GM21717 (cell line): Measurements from ENCODE around the gene NUDCD3.
"Not testable (repeated sequence)": the region's sequence is repeated elsewhere in the genome, so short reads cannot be mapped to it uniquely, and the experiment has no call there.

ENCODE experiments used
- ATAC-seq: cut with Tn5 transposase; IDR thresholded peaks from one replicate; pipeline ENCODE4 v1.9.1; 2021; ENCODE audit warnings: mild to moderate bottlenecking, moderate library complexity; ENCODE audit not compliant: unreplicated experiment

The NUDCD3 gene

DNA sequence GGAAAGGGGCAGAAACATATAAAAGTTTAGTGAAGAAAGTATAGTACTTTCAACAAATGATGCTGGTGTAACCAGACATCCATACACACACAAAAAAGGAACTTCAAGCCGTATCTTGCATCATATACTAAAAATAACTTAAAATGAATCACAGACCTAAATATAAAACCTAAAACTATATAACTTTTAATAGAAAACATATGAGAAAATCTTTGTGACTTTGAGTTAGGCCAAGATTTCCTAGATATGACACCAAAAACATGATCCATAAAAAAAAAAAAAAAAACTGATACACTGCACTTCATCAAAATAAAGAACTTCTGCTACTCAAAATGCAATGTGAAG is 40.9 kb downstream of the NUDCD3 start:
- ATAC-seq: no peak

DNA sequence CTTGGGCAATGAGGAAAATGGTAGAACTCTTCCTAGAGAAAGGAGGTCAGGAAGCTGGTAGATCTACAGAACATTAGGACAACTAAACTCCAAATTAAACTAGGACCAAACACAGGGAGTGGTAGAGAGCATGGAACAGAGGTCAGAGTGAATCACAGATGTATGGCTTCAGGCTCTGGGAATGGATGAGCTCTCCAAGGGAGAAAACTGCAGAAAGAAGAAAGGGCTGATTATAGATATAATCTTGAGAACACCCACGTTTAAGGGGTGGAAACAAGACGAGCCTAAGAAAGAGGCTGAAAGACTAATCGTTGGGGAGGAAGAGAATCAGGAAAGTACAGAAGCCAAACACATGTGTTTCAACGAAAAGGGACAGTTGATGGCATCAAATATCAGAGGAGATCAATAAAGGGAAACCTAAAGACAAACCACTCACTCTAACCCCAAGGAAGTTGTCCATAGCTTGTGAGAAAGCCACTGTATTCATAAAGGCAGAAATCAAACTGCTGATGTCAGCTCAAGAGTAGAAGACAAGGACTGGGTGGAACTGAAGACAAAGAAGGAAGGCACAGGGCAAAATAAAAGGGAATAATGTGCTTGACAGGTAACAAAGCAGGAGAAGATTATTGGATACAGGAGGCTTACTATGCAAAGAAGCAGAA is 41.4 kb downstream of the NUDCD3 start:
- ATAC-seq: no peak

DNA sequence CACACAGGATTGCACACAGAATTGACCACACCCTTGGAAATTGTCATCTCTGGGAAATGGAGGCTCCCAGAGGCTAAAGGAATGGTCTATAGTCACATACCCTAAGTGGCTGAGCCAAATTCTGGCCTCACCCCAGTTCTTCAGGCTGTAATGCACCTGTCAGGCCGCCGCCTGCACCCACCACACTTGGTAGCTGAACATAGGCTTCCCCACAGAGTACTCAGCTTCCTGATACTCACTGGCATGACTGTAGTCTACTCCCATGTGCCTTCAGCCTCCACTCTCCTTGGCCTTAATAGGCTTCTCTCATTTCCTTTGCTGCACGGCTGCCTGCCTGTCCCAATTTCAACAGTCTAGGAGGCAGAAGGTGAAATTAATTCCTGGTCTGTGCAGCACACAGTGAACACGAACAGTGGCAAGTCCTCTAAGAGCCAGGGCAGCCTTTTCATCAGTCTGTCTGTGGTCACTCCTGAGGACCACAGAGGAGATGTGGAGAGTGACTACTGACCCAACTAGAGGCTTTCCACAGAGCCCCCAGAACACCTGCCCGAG is 42.5 kb downstream of the NUDCD3 start:
- no peak for ATAC-seq

DNA sequence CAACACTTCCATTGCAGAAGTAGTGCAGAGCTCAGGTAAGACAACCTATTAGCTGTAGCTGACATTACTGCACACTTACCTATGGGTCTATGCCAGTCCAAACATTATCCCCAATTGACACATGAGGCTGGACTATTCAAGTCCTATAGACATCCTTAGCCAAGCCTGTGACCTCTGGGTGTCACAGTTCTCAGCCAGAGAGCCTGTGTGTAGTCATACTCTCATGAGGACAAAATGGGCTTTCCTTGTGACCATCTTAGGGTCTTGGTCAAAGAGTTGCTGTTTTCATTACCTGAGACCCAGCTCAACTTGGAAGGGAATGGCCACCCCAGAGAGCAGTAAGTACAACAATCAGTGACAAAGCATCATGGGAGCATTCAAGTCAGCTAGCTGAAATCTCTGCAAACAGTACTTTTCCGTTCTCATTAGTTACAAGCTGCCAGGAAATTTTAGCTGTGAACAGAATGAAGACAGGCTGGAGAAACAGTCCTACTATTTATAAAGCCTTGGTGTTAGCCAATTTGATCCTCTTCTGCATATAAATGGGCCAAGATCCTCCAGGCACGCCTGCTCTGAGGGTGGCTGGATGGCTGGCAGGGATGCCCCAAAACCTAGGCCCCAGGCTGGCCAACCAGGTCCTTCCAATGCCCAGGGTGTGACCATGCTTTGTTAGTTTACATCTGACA is 44.3 kb downstream of the NUDCD3 start:
- ATAC-seq: no peak

DNA sequence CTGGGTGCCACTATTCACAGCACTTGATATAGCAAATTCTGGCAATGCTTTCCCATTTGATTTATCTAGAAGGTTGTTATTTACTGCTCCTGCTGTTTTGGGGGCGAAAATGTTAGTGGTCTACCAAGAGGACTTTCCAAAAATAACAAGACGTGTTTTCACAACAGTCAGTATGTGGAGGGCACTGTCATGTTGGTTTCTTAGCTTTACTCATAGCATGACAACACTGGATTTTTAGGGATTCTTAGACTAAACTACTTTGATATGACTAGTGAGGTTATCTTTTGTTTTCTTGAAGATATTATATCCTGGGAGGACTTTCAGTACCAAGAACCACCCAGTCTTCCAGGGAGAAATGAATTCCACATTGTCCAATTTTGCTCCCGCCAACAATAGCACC is 49.4 kb downstream of the NUDCD3 start:
- no peak for ATAC-seq

DNA sequence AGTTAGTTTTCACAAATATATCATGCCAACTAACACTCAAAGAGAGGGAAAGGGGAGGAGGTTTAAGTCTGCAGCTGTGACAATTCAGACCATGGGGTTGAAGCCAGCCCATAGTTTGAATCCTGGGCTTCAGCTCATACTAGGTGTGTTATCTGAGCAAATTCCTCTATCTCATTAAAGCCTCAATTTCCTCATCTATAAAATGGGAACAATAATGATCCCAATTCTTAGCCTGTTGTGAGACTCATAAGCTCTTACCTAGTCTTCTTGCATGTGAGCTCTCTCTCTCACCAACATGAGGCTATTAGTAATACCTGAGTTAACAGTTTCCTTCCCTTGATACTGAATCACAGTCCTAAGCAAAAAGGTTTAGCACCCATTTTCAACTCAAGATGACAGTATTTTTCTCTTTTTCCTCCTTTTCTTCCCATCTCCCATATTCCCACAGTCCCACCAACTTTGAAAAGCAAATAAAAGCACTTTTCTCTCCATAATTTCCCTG is 49.8 kb downstream of the NUDCD3 start:
- no peak for ATAC-seq

DNA sequence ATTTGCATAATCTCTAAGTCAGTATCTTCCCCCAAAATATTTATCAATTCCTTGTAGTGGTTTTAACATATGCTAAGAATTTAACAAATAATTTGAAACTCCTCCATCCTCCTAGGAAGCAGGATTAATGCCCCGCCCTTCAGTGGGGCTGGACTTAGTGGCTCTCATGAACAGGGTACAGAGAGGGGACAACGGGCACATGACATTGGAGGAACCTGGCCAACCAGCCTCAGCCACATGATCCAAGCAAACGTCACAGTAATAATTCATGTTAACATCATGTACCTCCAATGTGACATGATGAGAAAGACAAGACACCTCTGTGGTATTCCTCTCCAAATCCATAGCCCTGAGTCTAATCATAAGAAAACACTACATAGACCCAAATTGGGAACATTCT is 50.5 kb downstream of the NUDCD3 start:
- no peak for ATAC-seq

DNA sequence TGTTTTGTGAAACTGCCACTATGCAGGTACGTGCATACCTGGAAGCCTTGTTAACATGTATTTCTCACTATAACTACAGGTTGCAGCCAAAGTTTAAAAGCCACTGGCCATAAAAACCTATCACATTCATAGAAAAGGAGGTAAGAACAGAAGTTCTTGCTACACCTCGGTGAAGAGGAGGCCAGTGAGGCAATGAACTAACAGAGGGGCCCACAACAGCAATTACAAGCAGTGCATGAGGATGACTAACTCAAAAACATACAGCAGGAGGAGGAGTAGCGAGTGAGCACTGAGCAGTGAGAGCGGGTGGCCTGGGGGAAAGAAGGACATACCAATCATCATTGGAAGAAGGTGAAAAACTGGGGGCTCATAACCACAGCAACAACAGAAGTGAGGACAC is 51.6 kb downstream of the NUDCD3 start:
- no peak for ATAC-seq

DNA sequence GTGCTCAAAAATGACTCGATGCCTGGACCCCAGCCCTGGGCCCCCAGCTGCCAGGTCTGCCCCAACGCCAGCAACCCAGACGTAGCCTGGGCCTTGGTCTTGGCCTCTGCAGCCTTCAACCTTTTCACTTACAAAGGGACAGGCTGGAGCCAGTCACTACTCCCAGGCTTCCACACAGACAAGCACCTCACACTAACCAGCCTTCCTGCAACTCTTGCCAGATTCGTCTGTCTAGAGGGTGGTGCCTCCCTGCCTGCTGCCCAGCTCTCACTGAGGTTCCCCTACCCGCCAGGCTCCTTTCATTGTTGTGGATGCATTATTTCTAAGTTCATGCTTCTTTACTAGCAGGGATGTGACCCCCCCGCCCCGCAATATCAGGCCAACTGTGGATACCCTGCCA is 56.3 kb downstream of the NUDCD3 start:
- ATAC-seq: no peak

DNA sequence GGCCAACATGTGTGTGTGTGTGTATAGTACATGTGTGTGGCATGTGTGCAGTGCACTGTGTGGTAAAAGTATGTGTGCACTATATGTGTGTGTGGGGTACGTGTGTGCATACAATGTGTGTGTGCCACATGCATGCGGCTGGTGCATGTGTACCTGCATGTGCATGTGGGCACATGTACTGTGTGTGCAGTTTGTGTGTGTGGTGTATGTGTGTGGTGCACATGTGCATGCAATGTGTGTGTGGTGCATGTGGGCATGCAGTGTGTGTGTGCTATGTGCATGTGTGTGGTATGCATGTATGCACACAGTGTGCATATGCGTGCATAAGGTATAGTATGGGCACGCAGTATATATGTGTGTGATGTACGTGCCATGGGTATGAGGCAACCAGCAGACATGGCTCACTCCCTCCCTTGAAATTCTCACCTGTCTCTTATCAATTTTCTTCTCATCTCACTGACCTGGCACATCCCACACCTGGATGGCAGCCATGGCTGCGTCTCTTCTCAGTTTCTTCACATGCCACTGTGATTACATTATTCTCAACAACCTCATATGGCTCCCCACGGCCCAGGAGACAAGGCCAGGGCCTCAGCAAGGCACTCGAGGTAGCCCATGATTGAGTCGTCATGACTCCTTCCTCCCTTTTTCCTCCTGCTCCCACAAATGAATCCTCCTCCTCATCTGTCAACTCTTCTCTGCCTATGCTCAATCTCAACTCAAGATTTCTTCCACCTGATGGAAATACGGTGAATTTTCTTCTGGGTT is 57.0 kb downstream of the NUDCD3 start:
- ATAC-seq: no peak

DNA sequence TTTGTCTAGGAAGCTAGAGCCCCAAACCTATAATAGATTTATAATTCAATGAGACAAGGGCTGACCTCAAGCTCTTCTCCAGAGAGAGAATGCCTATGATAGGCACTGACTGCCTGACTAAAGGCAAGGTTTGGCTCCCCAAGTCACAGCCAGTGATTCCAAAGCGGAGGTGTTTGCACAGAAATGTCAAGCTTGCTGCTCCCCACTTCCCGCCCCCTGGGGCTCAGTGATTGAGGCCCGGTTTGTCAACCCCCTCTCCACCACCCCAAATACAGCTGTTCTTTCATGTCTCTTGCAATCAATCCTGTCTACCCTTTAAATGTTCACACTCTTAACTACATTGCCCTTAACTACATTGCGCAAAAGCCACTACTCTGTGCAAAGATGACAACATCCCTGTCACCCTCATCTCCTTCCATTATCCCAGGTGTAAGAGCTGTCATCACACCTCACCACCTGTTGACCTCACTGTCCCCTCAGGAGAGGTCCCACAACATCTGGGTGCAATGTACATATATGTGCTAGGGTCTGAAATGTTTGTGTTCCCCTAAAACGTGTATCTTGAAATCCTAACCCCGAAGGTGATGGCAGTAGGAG is 58.0 kb downstream of the NUDCD3 start:
- no peak for ATAC-seq

DNA sequence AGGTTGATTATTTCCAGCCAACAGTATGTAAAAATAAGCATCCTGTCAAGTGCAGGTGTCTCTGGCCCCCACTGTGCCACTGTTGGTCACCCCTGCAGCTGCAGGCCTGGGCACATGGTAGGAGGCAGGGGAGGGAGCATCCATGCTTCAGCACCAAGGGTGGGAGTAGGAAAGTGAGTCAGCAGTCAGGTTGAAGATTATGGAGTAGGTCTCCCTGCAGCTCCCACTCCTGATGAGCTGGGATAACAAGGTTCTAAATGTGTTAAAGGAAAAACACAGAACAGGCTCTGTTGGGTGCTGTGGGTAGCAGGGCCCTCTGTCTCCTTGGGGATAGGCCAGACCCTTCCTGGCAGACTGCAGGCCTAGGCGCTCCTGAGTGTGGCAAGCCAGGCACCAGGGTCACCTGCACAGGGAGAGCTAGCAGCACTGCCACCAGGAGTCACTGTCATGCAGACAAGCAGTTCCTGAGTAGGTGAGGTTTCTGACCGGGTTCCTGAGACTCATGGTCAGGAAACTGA is 59.3 kb downstream of the NUDCD3 start:
- no peak for ATAC-seq

DNA sequence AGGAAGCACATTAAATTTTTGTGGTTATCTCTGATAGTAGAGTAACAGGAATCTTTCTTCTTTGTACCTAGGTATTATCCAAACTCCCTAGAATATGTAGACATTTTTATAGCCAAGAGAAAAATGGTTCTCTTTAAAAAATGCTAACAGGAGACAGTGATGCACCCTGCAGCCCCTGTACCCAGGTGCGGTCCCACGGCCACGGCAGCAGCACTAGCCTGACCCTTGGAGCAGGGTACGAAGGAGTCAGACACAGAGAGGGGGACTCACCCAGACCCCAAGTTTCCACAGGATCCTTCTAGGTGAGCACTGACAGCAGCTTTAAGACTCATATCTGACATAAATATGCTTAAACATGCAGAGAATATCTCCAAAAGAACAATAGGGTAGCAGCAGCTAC is 60.4 kb downstream of the NUDCD3 start:
- ATAC-seq: no peak

DNA sequence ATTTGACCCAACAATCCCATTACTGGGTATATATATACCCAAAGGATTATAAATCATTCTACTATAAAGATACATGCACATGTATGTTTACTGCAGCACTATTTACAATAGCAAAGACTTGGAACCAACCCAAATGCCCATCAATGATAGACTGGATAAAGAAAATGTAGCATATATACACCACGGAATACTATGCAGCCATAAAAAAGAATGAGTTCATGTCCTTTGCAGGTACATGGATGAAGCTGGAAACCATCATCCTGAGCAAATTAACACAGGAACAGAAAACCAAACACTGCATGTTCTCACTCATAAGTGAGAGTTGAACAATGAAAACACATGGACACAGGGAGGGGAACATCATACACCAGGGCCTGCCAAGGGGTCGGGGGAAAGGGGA is 65.7 kb downstream of the NUDCD3 start:
- not testable (repeated sequence) for ATAC-seq

DNA sequence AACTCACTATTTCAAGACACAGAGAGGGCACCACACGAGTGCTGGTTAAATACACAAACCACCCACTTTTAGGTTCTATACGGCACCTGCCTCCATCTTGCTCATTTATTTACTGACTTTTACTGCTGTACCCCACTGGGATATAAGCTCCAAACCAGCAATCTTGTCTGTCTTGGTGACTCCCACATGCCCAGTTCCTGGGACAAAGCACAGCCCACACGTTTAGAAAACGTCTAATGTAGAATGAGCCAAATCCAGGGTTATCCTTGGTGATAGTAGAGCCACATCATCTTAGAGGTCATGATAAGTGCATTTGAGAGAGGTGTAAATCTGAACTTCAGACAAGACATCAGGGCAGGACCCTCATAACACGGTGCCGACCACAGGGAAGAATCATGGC is 73.5 kb downstream of the NUDCD3 start:
- ATAC-seq: no peak

DNA sequence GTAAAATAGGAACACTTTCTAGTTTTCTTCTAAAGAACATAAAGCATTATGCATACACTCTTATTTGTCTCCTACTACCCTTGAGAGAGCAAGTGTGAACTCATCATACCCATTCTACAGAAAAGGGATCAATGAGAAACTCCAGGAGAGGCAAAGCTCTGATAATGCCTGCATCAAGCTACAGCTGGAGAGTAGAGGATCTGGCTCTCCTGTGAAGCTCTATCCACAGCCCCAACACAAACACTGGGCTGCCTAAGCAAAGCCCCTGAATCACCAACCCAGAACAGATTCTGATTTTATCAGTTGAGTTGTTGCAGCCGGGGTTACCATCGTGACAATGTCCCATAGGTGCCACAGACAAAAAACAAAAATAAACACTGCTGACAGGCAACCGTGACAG is 74.9 kb downstream of the NUDCD3 start:
- ATAC-seq: no peak

DNA sequence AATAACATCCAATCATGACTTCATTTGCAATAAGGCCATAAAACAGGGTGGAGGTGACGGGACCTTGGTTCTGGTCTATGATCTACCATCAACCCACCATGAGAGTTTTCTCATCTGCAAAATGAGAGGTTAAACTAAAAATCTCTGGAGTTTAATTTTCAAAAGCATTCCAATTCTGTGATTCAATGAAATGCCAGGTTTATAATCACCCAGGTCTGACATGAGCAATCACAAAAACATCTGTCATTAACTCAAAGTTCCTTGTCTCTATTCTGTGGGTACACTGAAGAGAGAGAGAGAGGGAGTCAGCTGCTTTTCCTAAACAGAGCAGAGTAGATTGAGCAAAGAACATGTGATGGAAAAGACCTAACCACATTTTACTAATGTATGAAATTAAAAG is 75.4 kb downstream of the NUDCD3 start:
- ATAC-seq: no peak

DNA sequence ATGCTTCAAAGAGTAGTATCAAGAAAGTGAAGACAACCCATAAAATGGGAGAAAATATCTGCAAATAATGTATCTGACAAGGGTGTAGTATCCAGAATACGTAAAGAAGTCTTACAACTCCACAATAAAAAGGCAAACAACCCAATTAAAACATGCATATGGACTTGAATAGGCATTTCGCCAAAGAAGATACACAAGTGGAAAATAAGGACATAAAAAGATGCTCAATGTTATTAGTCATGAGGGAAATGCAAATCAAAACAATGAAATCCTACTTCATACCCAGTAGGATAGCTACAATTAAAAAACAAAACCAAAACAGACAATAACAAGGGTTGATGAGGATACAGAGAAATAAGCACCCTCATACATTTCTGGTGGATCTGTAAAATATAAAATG is 79.2 kb downstream of the NUDCD3 start:
- ATAC-seq: no peak

DNA sequence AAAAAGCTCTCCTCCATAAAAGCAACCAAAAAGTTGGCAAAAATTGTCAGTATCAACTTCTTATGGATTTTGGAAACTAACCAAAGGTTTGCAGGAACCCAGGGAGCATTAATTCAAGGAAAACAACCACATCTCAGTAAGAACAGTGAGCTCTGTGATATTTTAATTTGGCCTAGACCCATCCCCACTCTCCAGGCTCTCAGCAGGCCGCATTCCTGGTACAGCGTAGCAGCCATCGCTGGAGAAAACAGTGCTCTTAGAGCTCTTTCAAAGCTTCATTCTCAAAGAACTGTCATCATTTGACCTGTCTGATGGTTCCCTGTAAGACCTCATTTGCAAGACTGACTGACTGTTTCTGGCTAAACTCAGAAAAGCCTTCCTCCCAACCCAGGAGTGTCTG is 81.9 kb downstream of the NUDCD3 start:
- ATAC-seq: no peak

DNA sequence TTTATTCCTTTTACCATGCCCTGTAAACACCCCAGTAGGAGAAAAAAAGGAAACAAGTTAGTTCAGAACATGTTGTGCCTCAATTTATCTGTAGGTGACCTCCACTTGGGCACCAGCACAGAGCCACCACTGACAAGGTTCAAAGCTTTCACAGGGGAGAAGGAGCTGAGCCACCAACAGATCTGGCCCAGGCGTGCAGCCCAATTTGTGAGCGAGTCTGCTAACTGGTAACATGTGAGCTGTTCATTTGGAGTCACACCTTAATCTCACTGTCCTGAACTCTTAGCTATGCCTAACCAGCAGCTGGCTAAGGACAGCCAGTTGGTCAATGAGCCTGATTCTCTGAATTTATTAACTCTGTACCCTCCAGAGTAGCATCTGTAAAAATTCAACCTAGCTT is 86.7 kb downstream of the NUDCD3 start:
- ATAC-seq: no peak

DNA sequence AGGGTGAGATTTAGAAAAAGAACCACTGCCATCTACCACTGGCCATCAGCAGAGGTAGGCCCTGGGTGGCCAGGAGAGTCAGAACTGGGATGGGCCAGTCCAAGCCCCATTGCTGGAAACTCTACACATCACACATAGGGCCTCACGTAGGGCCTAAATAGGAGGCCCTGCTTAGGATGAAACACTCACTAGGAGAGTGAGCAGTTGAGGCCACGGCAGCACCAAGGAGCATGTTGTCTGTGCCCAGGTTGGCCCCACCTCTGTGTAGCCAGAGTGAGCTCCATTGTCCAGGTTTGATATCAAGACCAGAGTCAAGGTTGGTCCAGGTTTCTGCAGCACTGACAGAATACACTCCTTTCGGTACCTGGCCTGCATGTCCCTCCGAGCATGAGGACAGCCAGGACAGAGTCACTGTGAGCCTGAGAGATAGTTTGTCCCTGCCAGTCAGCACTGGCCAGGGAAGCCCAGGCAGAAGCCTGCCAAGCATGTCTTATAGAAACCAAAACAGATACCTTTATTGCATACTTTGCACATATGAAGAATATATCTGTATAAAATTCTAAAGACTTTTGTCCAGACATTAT is 87.2 kb downstream of the NUDCD3 start:
- ATAC-seq: no peak
